ENCODE measurements around the gene FKBP6. TPM values are rescaled to one million over a fixed set of nuclear protein-coding genes. Genes with fewer than 3 reads are reported as not detected.
"Not testable (repeated sequence)": the region's sequence is repeated elsewhere in the genome, so short reads cannot be mapped to it uniquely, and the experiment has no call there.

The FKBP6 gene
- total RNA-seq (2014; rRNA removed) (not detected in 2 replicates), Bru-seq, nascent RNA (percentile 3 among the genes with signal in this experiment), BruChase-seq, experiment 1, labeled RNA remaining after a 6-hour chase (not detected), BruChase-seq, experiment 2, labeled RNA remaining after a 2-hour chase (not detected)
- long read RNA-seq = 0 reads

- BruUV-seq (replicated peaks); H3K4me2 ChIP-seq (ENCODE audit: low read length); H3K4me3 ChIP-seq (ENCODE audit: low read length); CTCF ChIA-PET; ATAC-seq; H3K27ac ChIP-seq (ENCODE audit: low read length); H3K9me2 ChIP-seq (replicated peaks; ENCODE audit: low read length); DNase-seq; H3K4me1 ChIP-seq (ENCODE audit: insufficient read depth, low read length); H3F3A ChIP-seq (ENCODE audit: low read length, unreplicated experiment); H3K36me3 ChIP-seq (ENCODE audit: low read depth, low read length); H3K9me3 ChIP-seq (ENCODE audit: low read length); H3K79me2 ChIP-seq (ENCODE audit: low read length); H2AFZ ChIP-seq (ENCODE audit: low read length); POLR2A ChIA-PET (ENCODE audit: unreplicated experiment); H3K9ac ChIP-seq (ENCODE audit: low read length); intact Hi-C loops (cut with micrococcal nuclease); H3K27me3 ChIP-seq (ENCODE audit: low read length); H4K20me1 ChIP-seq (ENCODE audit: low read length): not testable (repeated sequence)
These were observed at the start of gene FKBP6, which contains the start of gene TRIM50 for GRCh38 chr7:73327922-73328321. Gene FKBP6, plus strand, starts transcription at chr7:73328161. Its CDS starts 268 bp downstream, at chr7:73328429. Gene TRIM50, minus strand, starts transcription at chr7:73328082. Its CDS starts 3,295 bp downstream, at chr7:73324787.

GRCh38 chr7:73297235-73297634 is 30.7 kb upstream of the FKBP6 start:
- H3K27ac ChIP-seq (ENCODE audit: low read length); POLR2A ChIA-PET (ENCODE audit: unreplicated experiment); H3K4me3 ChIP-seq (ENCODE audit: low read length); DNase-seq; H2AFZ ChIP-seq (ENCODE audit: low read length); H3K9me3 ChIP-seq (ENCODE audit: low read length); H3K9ac ChIP-seq (ENCODE audit: low read length); intact Hi-C loops (cut with micrococcal nuclease); H3K4me2 ChIP-seq (ENCODE audit: low read length); CTCF ChIA-PET; H3K79me2 ChIP-seq (ENCODE audit: low read length); H4K20me1 ChIP-seq (ENCODE audit: low read length); H3K27me3 ChIP-seq (ENCODE audit: low read length); H3K9me2 ChIP-seq (replicated peaks; ENCODE audit: low read length); H3K4me1 ChIP-seq (ENCODE audit: insufficient read depth, low read length); ATAC-seq; H3F3A ChIP-seq (ENCODE audit: low read length, unreplicated experiment); H3K36me3 ChIP-seq (ENCODE audit: low read depth, low read length): not testable (repeated sequence)
- TSS peak; percentile 46 for BruUV-seq (replicated peaks)

GRCh38 chr7:73297706-73298105 is 30.3 kb upstream of the FKBP6 start:
- H3K79me2 ChIP-seq (ENCODE audit: low read length); H3K27ac ChIP-seq (ENCODE audit: low read length); H3K27me3 ChIP-seq (ENCODE audit: low read length); H2AFZ ChIP-seq (ENCODE audit: low read length); POLR2A ChIA-PET (ENCODE audit: unreplicated experiment); H3K4me1 ChIP-seq (ENCODE audit: insufficient read depth, low read length); ATAC-seq; H3K9me3 ChIP-seq (ENCODE audit: low read length); H3K36me3 ChIP-seq (ENCODE audit: low read depth, low read length); BruUV-seq (replicated peaks); CTCF ChIA-PET; DNase-seq; H4K20me1 ChIP-seq (ENCODE audit: low read length); H3K4me3 ChIP-seq (ENCODE audit: low read length); H3K4me2 ChIP-seq (ENCODE audit: low read length); H3K9ac ChIP-seq (ENCODE audit: low read length); intact Hi-C loops (cut with micrococcal nuclease); H3F3A ChIP-seq (ENCODE audit: low read length, unreplicated experiment); H3K9me2 ChIP-seq (replicated peaks; ENCODE audit: low read length): not testable (repeated sequence)

- POLR2A ChIA-PET (ENCODE audit: unreplicated experiment); H4K20me1 ChIP-seq (ENCODE audit: low read length); H3K4me1 ChIP-seq (ENCODE audit: insufficient read depth, low read length); BruUV-seq (replicated peaks); H3F3A ChIP-seq (ENCODE audit: low read length, unreplicated experiment); intact Hi-C loops (cut with micrococcal nuclease); CTCF ChIA-PET; H3K9me3 ChIP-seq (ENCODE audit: low read length); H3K36me3 ChIP-seq (ENCODE audit: low read depth, low read length); H3K9ac ChIP-seq (ENCODE audit: low read length); DNase-seq; H3K27ac ChIP-seq (ENCODE audit: low read length); H3K4me3 ChIP-seq (ENCODE audit: low read length); H3K27me3 ChIP-seq (ENCODE audit: low read length); H3K9me2 ChIP-seq (replicated peaks; ENCODE audit: low read length); H2AFZ ChIP-seq (ENCODE audit: low read length); H3K79me2 ChIP-seq (ENCODE audit: low read length); H3K4me2 ChIP-seq (ENCODE audit: low read length); ATAC-seq: not testable (repeated sequence)
These were observed 28.1 kb upstream of the FKBP6 start for GRCh38 chr7:73299812-73300211.

- H3K79me2 ChIP-seq (ENCODE audit: low read length); H3K27me3 ChIP-seq (ENCODE audit: low read length); H3K9me2 ChIP-seq (replicated peaks; ENCODE audit: low read length); H3K36me3 ChIP-seq (ENCODE audit: low read depth, low read length); H4K20me1 ChIP-seq (ENCODE audit: low read length); H2AFZ ChIP-seq (ENCODE audit: low read length); intact Hi-C loops (cut with micrococcal nuclease); H3K4me2 ChIP-seq (ENCODE audit: low read length); DNase-seq; H3K9ac ChIP-seq (ENCODE audit: low read length); CTCF ChIA-PET; POLR2A ChIA-PET (ENCODE audit: unreplicated experiment); H3F3A ChIP-seq (ENCODE audit: low read length, unreplicated experiment); H3K4me3 ChIP-seq (ENCODE audit: low read length); H3K9me3 ChIP-seq (ENCODE audit: low read length); H3K27ac ChIP-seq (ENCODE audit: low read length); BruUV-seq (replicated peaks); H3K4me1 ChIP-seq (ENCODE audit: insufficient read depth, low read length): not testable (repeated sequence)
- ATAC-seq = peak; percentile 55
These were observed 26.9 kb upstream of the FKBP6 start for GRCh38 chr7:73301108-73301507.

- ATAC-seq; H3K4me2 ChIP-seq (ENCODE audit: low read length); H3F3A ChIP-seq (ENCODE audit: low read length, unreplicated experiment); BruUV-seq (replicated peaks); H3K9me2 ChIP-seq (replicated peaks; ENCODE audit: low read length); H3K9me3 ChIP-seq (ENCODE audit: low read length); H3K27me3 ChIP-seq (ENCODE audit: low read length); H3K4me1 ChIP-seq (ENCODE audit: insufficient read depth, low read length); H3K4me3 ChIP-seq (ENCODE audit: low read length); intact Hi-C loops (cut with micrococcal nuclease); H2AFZ ChIP-seq (ENCODE audit: low read length); H3K36me3 ChIP-seq (ENCODE audit: low read depth, low read length); H4K20me1 ChIP-seq (ENCODE audit: low read length); H3K27ac ChIP-seq (ENCODE audit: low read length); POLR2A ChIA-PET (ENCODE audit: unreplicated experiment); H3K9ac ChIP-seq (ENCODE audit: low read length); DNase-seq; CTCF ChIA-PET: not testable (repeated sequence)
- H3K79me2 ChIP-seq (ENCODE audit: low read length) = peaks cover 18% of the 10 kb centered on the region
These were observed 25.1 kb upstream of the FKBP6 start for GRCh38 chr7:73302846-73303245.
